DND-41 (cell line): Measurements from ENCODE around the gene RBPJL.

Source experiments
- ATAC-seq: fragments of 200-7000 bp; cut with Tn5 transposase; 3 replicates; pipeline ENCODE4 v1.9.1; 2021; ENCODE audit warnings: low read depth; ENCODE audit not compliant: insufficient read depth
- DNase-seq: peaks from one replicate; pipeline ENCODE4 v3.0.0-alpha.2; 2020
- H2AFZ ChIP-seq: 2 replicates; pipeline ENCODE4 v1.6.0; 2012; ENCODE audit warnings: low read depth, low read length
- H3K27ac ChIP-seq: 2 replicates; pipeline ENCODE4 v1.5.1; 2012; ENCODE audit warnings: low read length, inconsistent platforms
- H3K27me3 ChIP-seq: fragments of 200-600 bp; sonication (generic); 2 replicates; pipeline ENCODE4 v1.6.0; 2012; ENCODE audit warnings: low read length, mild to moderate bottlenecking, inconsistent platforms; ENCODE audit not compliant: insufficient read depth, poor library complexity
- H3K36me3 ChIP-seq: 2 replicates; pipeline ENCODE4 v1.5.1; 2012; ENCODE audit warnings: low read length, inconsistent platforms; ENCODE audit not compliant: insufficient read depth
- H3K4me1 ChIP-seq: 2 replicates; pipeline ENCODE4 v1.5.1; 2012; ENCODE audit warnings: mild to moderate bottlenecking, low read length; ENCODE audit not compliant: insufficient read depth
- H3K4me2 ChIP-seq: 2 replicates; pipeline ENCODE4 v1.6.0; 2012; ENCODE audit warnings: mild to moderate bottlenecking, moderate library complexity, low read length, inconsistent platforms; ENCODE audit not compliant: insufficient read depth
- H3K4me3 ChIP-seq, 2 experiments: fragments of 200-600 bp in 1 of 2; shearing (Covaris generic) in 1 of 2; 2 replicates each; pipeline ENCODE4 v1.5.1; 2012 to 2016; ENCODE audit warnings: inconsistent platforms in 2 of 2, low read length in 2 of 2, mild to moderate bottlenecking in 2 of 2, low read depth in 1 of 2, moderate library complexity in 1 of 2
- H3K79me2 ChIP-seq: 2 replicates; pipeline ENCODE4 v1.6.0; 2012; ENCODE audit warnings: low read length, inconsistent platforms; ENCODE audit not compliant: insufficient read depth
- H3K9ac ChIP-seq: 2 replicates; pipeline ENCODE4 v1.6.0; 2012; ENCODE audit warnings: low read depth, mild to moderate bottlenecking, inconsistent platforms, low read length, moderate library complexity
- H3K9me3 ChIP-seq: 2 replicates; pipeline ENCODE4 v1.5.1; 2012; ENCODE audit warnings: low read length, moderate library complexity, mild to moderate bottlenecking, inconsistent platforms; ENCODE audit not compliant: insufficient read depth, severe bottlenecking
- H4K20me1 ChIP-seq: 2 replicates; pipeline ENCODE4 v1.6.0; 2012; ENCODE audit warnings: low read length; ENCODE audit not compliant: insufficient read depth
- EZH2 ChIP-seq: IDR thresholded peaks from 3 replicates; pipeline ENCODE4 v1.6.1; 2012; ENCODE audit warnings: borderline replicate concordance, low read depth, mild to moderate bottlenecking, moderate library complexity, low read length, inconsistent platforms; ENCODE audit not compliant: severe bottlenecking
- TF ChIP-seq, protein P1 (sequence below): IDR thresholded peaks from 2 replicates; pipeline ENCODE4 v1.5.1; 2012; ENCODE audit warnings: borderline replicate concordance, low read length, moderate library complexity, mild to moderate bottlenecking; ENCODE audit not compliant: poor library complexity, severe bottlenecking; ENCODE audit errors: extremely low read depth

Gene RBPJL

DNA sequence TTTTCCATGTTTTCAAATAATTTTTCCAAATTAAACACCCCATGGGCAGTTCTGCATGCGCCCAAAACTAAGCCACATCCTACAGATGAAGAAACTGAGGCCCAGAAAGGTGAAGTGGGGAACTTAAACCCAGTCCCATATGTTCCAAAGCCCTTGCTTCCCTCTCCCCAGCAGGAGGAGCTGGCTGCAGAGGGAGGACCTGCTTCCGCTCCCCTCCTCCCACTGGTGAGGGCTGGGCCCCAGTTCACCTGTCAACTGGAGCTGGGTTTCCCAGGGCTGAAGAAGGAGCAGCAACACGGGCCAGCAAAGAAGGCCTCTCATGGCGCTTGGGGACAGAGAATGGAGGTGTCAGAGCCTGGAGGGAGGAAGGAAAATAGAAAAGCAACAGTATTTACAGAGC is 1.4 kb upstream of the RBPJL start:
- H4K20me1 ChIP-seq, result no peaks in the 10 kb centered on the region
- no peak for TF ChIP-seq EZH2
- TF ChIP-seq, protein P1, sequence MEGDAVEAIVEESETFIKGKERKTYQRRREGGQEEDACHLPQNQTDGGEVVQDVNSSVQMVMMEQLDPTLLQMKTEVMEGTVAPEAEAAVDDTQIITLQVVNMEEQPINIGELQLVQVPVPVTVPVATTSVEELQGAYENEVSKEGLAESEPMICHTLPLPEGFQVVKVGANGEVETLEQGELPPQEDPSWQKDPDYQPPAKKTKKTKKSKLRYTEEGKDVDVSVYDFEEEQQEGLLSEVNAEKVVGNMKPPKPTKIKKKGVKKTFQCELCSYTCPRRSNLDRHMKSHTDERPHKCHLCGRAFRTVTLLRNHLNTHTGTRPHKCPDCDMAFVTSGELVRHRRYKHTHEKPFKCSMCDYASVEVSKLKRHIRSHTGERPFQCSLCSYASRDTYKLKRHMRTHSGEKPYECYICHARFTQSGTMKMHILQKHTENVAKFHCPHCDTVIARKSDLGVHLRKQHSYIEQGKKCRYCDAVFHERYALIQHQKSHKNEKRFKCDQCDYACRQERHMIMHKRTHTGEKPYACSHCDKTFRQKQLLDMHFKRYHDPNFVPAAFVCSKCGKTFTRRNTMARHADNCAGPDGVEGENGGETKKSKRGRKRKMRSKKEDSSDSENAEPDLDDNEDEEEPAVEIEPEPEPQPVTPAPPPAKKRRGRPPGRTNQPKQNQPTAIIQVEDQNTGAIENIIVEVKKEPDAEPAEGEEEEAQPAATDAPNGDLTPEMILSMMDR, result no peak
- no peak for ATAC-seq
- H3K4me2 ChIP-seq, result no peak overlapping the region
- no peak overlapping the region for H3K9ac ChIP-seq
- H3K9me3 ChIP-seq, result no peaks in the 10 kb centered on the region
- no peaks in the 10 kb centered on the region for H3K36me3 ChIP-seq
- no peak overlapping the region for H3K4me3 ChIP-seq
- no peak for DNase-seq
- H3K79me2 ChIP-seq, result no peaks in the 10 kb centered on the region
- no peak overlapping the region for H3K27ac ChIP-seq
- no peaks in the 10 kb centered on the region for H3K4me1 ChIP-seq
- H3K27me3 ChIP-seq, result no peaks in the 10 kb centered on the region
- no peak overlapping the region for H2AFZ ChIP-seq

DNA sequence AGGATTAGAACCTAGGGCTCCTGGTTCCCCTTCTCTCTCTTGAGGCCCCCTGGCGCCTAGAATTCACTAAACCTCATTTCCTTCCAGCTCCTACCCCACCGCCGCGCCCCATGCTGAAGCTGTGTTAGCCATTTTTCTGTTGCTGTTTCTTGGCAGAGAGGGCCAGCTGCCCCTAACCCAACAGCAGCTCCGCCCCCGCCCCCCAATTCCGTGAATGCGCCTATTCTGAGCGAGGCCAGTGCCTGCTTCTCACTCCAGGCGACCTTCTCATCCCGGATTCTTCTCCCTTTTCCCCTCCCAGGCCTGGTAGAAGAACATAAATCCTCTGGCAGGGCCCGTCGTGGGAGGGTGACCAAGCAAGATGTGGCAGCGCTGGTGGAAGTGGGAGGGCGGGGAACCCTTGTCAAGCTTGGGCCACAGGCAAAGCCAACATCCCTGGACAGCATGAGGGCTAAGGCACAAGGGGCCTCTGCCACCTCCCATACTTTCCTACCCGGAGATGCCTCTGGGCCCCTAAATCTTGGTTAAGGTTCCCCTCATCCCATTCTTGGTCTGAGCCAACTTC is 518 bp downstream of the RBPJL start:
- Histone ChIP-seq H3K79me2 (no peaks in the 10 kb centered on the region), H3K27me3 (no peaks in the 10 kb centered on the region), H3K4me2 (no peak overlapping the region), H3K4me3 (no peak overlapping the region), H3K27ac (no peak overlapping the region), H3K36me3 (no peaks in the 10 kb centered on the region), H3K4me1 (no peaks in the 10 kb centered on the region), H3K9ac (no peak overlapping the region), H2AFZ (no peak overlapping the region), H4K20me1 (no peaks in the 10 kb centered on the region), H3K9me3 (no peaks in the 10 kb centered on the region)
- no peak for DNase-seq
- TF ChIP-seq, protein P1, result no peak
- no peak for TF ChIP-seq EZH2
- ATAC-seq, result no peak

DNA sequence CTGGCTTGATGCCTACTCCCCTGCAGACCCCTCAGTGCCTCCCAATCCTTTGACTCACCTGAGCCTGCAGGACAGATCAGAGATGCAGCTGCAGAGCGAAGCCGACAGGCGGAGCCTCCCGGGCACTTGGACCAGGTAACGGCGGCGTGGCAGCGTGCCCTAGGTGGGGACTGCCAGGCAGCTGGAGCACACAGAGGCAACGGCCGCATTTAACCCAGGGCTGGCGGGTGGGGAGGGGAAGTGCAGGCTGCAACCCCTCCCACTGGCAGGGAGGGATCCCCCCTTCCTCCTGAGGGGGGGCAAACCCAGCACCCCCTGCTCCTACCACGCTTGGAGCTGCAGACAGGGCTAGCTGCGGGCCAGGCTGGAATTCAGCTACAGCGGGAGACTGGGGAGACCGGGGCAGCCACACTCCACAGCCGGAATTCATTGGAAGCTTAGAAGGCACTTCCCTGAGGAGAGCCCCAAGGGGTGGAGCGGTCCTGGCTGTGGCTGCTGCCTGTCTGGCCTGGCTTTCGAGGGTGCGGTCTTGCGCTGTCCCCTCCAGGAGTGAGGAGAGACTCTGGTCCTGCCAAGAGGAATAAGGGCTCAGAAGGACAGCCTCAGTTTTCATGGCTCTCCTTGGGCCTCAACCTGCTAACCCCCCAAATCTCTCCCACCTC is 1.6 kb downstream of the RBPJL start, which contains the start of gene MATN4:
Gene MATN4 (minus strand): TSS at position 183 of the 662 bp plus-strand sequence. CDS start 2,717 bp downstream, outside the sequence.
- H4K20me1 ChIP-seq, result no peaks in the 10 kb centered on the region
- ATAC-seq (no peak), DNase-seq (no peak)
- TF ChIP-seq, protein P1, result no peak
- TF ChIP-seq EZH2, result no peak
- H3K4me1 ChIP-seq, result no peaks in the 10 kb centered on the region
- no peak within 1 kb of the TSS for H3K4me2 ChIP-seq
- H3K9ac ChIP-seq, result no peak within 1 kb of the TSS
- no peaks in the 10 kb centered on the region for H3K36me3 ChIP-seq
- H3K9me3 ChIP-seq, result no peaks in the 10 kb centered on the region
- no peak within 1 kb of the TSS for H2AFZ ChIP-seq
- H3K79me2 ChIP-seq, result no peaks in the 10 kb centered on the region
- H3K4me3 ChIP-seq, result no peak within 1 kb of the TSS
- H3K27me3 ChIP-seq, result no peaks in the 10 kb centered on the region
- no peak within 1 kb of the TSS for H3K27ac ChIP-seq
